Stimulated activated naive CD8-positive, alpha-beta T cell treated with anti-CD3 and anti-CD28 coated beads, Interleukin-15, Interleukin-2, amounts not matched to agents 100 ng/mL and 50 ng/mL, for 24 hours (primary cell): ENCODE measurements around the gene ANKS4B.

ENCODE experiments used
- H3K27ac Mint-ChIP-seq: one replicate; pipeline ENCODE4 v1.8.0; 2021; ENCODE audit warnings: mild to moderate bottlenecking, mixed read lengths
- H3K27me3 Mint-ChIP-seq: one replicate; pipeline ENCODE4 v1.8.0; 2021; ENCODE audit warnings: mixed read lengths
- H3K36me3 Mint-ChIP-seq: one replicate; pipeline ENCODE4 v1.8.0; 2021; ENCODE audit warnings: low read depth, mixed read lengths
- H3K4me1 Mint-ChIP-seq: one replicate; pipeline ENCODE4 v1.8.0; 2021; ENCODE audit warnings: low read depth, mixed read lengths
- H3K4me3 Mint-ChIP-seq: one replicate; pipeline ENCODE4 v1.8.0; 2021; ENCODE audit warnings: mild to moderate bottlenecking, mixed read lengths
- H3K9me3 Mint-ChIP-seq: one replicate; pipeline ENCODE4 v1.8.0; 2021; ENCODE audit warnings: mixed read lengths

ANKS4B gene

DNA sequence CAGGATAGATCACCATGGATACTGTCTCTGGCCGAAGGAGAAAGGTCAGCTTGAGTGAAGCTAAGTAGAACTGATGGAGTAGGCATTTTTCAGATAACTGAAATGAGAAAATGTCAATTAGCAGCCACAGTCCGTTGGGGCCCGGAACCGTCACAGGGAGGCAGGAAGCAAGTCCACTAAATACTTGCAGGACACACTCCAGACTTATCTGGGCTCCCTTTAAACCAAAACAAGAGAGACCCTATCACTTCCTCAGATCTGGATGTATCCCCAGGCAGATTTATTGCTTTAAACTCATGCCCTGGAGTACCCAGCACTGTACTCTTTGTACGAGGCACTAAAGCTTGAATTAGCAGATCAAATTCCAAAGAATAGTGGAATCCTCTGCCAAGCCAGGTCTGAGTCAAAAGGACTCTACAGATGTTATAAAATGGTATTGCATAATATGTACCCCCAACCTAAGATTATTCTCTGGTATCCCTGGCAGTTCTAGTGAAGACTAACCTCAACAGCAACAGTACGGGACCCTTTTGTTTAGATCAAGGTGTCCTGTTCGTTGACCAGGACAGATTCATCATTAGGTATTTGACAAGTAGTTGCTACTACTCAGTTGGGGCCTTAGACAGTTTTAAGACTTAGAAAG lies 30.2 kb upstream of the ANKS4B start:
- no peak overlapping the region for H3K27ac Mint-ChIP-seq
- no peaks in the 10 kb centered on the region for H3K4me1 Mint-ChIP-seq
- no peaks in the 10 kb centered on the region for H3K36me3 Mint-ChIP-seq
- H3K27me3 Mint-ChIP-seq = peaks cover 33% of the 10 kb centered on the region
- H3K4me3 Mint-ChIP-seq = no peak overlapping the region
- H3K9me3 Mint-ChIP-seq = no peaks in the 10 kb centered on the region

DNA sequence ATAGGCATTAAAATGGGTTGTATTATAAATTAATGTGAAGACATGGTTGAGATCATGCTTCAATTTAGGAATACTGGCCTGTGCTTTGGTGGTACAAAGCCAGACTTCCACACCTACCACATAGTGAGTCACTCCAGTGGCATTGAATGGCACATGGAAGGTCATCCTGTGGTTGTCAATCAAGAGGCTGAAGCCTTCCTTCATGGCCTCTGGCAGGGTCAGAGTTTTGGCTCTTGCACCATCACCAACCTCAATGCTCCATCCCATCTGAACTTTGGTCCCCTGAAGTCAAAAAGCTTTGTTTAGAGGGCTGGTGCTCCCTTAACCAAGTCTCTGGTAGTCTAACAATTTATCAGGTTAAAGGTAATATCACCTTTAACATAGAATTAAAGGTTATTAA lies 28.2 kb upstream of the ANKS4B start:
- peaks cover 29% of the 10 kb centered on the region for H3K27me3 Mint-ChIP-seq
- H3K27ac Mint-ChIP-seq = no peak overlapping the region
- H3K4me1 Mint-ChIP-seq = no peaks in the 10 kb centered on the region
- H3K36me3 Mint-ChIP-seq = no peaks in the 10 kb centered on the region
- H3K4me3 Mint-ChIP-seq = no peak overlapping the region
- no peaks in the 10 kb centered on the region for H3K9me3 Mint-ChIP-seq

DNA sequence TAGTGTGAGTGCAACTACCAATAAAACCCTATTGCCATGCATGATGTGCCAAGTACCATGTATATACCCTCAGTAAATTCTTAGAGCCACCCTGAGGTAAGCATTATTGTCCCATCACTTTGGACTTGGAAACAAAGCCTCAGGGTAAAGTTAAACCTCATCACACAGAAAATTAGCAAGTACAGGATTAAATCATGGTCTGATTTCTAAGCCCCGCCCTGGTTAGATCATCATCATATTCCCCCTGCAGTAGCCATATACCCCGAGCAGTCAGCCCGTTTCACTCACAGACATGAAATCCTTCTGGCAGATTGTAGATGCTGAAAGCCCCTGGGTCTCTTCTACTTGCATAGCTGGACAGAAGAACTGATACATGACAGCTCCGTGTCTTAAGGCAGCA lies 26.9 kb upstream of the ANKS4B start:
- peaks cover 25% of the 10 kb centered on the region for H3K27me3 Mint-ChIP-seq
- no peaks in the 10 kb centered on the region for H3K4me1 Mint-ChIP-seq
- H3K27ac Mint-ChIP-seq = no peak overlapping the region
- H3K9me3 Mint-ChIP-seq = no peaks in the 10 kb centered on the region
- no peaks in the 10 kb centered on the region for H3K36me3 Mint-ChIP-seq
- H3K4me3 Mint-ChIP-seq = no peak overlapping the region

DNA sequence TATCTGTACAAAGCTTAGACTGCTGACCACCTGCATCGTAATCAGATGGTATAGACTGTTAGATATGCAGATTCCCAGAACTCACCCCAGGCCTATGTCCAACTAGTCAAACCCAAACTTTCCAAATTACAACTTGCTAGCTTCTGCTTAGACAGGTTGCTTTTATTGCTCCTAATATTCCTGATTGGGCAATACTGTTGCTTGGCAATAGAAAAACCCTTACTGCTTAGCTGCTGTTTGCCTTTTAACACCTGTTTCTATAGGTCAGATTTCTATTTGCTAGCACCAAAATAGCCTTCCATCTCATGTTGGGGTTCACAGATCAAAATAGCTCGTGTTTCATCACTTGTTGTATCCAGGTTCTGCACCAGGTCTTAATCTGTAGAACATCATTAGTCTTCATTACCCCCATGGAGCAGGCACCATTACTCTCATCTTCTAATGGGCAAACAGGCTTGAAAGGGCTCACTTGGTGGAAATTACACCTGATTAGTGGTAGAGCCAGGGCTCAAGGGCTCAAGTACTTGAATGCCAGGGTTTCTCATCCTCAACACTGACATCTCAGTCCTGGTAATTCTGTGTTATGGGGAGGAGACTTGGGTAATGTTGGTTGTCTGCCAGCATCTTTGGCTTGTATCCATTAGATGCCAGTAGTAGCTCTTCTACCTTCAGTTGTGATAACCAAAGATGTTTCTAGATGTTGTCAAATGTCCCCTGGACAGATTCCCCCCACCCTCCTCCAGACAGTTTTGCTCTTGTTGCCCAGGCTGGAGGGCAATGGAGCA lies 24.9 kb upstream of the ANKS4B start:
- peaks cover 26% of the 10 kb centered on the region for H3K27me3 Mint-ChIP-seq
- H3K27ac Mint-ChIP-seq = no peak overlapping the region
- no peaks in the 10 kb centered on the region for H3K9me3 Mint-ChIP-seq
- H3K36me3 Mint-ChIP-seq = no peaks in the 10 kb centered on the region
- no peaks in the 10 kb centered on the region for H3K4me1 Mint-ChIP-seq
- H3K4me3 Mint-ChIP-seq = no peak overlapping the region

DNA sequence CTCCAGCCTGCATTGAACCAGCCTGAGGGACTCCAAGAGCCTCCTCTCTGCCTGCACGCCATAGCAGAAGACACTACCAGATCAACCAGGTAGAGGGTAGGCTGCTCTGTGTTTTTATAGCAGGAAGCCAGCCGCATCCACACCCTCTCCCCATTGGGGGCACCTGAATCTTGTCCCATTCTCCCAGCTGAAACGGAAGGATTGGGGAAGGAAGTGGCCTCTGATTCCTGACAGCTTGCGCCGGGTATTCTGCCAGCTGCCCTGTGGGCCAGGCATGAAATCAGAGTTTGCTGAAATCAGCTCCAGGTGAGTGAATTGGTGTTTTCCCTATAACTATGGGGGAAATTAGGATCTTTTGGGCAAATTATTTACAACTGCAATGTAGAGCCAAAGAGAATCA lies 22.0 kb upstream of the ANKS4B start, which contains the start of gene ZP2:
Gene ZP2 (minus strand): TSS at position 89 of the 400 bp plus-strand sequence. CDS start 27 bp downstream, at position 62.
- Mint-ChIP-seq H3K27ac (no peak within 1 kb of the TSS), H3K9me3 (no peaks in the 10 kb centered on the region), H3K4me1 (no peaks in the 10 kb centered on the region), H3K36me3 (no peaks in the 10 kb centered on the region), H3K4me3 (no peak within 1 kb of the TSS), H3K27me3 (peaks cover 24% of the 10 kb centered on the region)

DNA sequence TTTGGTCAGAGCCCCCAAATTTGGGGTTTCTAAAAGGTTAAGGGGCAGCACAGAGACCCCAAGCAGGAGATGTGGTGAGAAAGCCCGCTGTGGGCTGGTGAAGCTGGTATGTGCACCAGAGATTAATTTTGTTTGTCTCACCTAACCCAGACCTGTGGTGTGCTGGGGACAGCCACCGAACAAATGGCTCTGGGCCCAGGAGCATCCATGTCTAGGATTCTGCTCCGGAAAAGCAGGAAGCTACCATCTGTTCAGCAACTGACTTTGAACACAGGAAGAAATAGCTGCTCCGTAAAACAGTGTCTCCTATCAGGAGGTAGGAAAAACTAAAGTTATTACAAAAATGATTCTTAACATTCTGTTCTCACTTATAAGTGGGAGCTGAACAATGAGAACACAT lies 19.4 kb upstream of the ANKS4B start:
- Mint-ChIP-seq H3K36me3 (no peaks in the 10 kb centered on the region), H3K4me1 (no peaks in the 10 kb centered on the region), H3K27me3 (peaks cover 27% of the 10 kb centered on the region), H3K9me3 (no peaks in the 10 kb centered on the region), H3K27ac (no peak overlapping the region), H3K4me3 (no peak overlapping the region)

DNA sequence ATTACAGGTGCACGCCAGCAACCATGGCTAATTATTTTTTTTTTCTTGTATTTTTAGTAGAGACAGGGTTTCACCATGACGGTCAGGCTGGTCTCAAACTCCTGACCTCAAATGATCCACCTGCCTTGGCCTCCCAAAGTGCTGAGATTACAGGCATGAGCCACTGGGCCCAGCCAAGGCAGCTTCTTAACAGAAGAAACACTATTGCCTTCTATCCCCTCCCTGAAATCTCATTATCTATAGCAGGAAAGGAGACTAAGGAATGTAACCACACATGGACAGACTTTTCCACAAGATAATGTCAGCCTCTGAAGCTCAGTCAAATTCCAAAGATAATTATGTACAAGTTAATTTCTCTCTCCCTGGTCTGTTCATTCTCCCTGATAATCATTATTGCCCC lies 16.4 kb upstream of the ANKS4B start:
- Mint-ChIP-seq H3K4me3 (no peak overlapping the region), H3K27ac (no peak overlapping the region), H3K9me3 (no peaks in the 10 kb centered on the region)

DNA sequence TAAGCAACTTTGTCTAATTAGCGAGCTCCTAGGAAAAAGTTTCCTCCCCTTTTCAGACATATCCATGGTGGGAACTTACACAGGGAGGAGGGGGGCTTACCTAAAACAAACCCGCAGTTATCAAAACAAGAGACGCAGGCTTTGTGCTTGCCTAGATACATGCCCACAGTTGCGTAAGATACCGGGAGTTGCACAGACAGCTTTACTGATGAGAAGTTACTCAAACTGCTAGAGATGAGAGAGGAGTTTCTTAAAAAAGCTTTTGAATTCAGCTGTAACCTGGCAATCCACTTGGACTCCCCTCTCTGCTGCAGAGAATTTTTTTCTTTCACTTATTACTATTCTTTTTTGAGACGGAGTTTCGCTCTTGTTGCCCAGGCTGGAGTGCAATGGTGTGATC lies 15.3 kb upstream of the ANKS4B start:
- Mint-ChIP-seq H3K4me1 (no peaks in the 10 kb centered on the region), H3K27ac (no peak overlapping the region), H3K9me3 (no peaks in the 10 kb centered on the region), H3K27me3 (peaks cover 33% of the 10 kb centered on the region), H3K36me3 (no peaks in the 10 kb centered on the region), H3K4me3 (no peak overlapping the region)

More for the DNA sequence above, 16.4 kb upstream of the ANKS4B start:
- no peaks in the 10 kb centered on the region for H3K36me3 Mint-ChIP-seq
- H3K27me3 Mint-ChIP-seq = peaks cover 31% of the 10 kb centered on the region
- no peaks in the 10 kb centered on the region for H3K4me1 Mint-ChIP-seq

DNA sequence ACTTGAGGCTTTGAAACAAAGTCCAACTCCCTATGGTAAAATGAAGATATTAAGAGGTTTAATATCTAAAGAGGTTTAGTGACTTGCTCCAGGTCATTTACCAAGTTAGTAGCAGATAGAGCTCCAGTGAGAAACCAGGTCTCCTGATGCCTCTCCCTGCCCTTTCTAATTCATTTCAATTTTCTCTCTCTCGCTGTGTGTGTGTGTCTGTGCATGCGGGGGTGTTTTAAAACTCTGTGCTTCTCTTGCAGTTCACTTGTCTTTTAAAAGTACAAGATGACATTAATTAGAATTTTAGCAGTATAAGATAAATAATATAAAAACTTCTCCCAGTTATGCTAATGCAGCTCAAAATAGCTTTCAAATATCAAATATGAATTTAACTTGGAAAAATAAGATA lies 13.9 kb upstream of the ANKS4B start:
- Mint-ChIP-seq H3K4me3 (no peak overlapping the region), H3K36me3 (no peaks in the 10 kb centered on the region), H3K27me3 (peaks cover 40% of the 10 kb centered on the region), H3K9me3 (no peaks in the 10 kb centered on the region), H3K27ac (no peak overlapping the region), H3K4me1 (peaks cover under 1% of the 10 kb centered on the region)

DNA sequence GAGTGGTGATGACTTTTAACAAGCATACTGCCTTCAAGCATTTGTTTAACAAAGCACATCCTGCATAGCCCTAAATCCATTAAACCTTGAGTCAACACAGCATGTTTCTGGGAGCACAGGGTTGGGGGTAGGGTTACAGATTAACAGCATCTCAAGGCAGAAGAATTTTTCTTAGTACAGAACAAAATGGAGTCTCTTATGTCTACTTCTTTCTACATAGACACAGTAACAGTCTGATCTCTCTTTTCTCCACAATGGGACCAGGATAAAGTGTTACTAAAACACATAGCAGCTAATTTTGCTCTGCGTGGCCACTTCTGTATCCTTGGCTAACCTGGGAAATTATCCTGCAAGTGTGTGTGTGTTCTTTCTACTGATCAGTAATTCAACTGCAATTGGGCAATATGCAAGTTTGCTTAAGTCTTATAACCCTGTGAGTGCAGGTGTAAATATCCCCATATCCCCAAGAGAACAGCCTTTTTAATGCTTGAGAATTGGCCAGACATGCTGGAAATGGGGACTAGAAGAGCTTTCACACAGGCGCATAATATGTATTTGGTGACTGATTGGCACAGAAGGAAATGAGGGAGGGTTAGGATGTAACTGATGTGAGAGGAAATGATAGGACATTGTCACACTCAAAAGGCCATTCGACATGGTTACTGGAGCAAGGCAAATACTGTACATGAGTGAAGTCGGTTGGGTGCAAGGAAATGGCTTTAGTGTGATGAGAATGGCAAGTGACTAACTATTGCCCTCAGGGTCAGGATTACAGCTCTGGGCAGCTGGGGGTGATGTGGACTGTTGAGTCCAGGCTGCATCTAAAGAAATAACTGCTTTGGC lies 10.8 kb upstream of the ANKS4B start:
- no peak overlapping the region for H3K27ac Mint-ChIP-seq
- no peak overlapping the region for H3K4me3 Mint-ChIP-seq
- H3K36me3 Mint-ChIP-seq = no peaks in the 10 kb centered on the region
- peaks cover 7% of the 10 kb centered on the region for H3K4me1 Mint-ChIP-seq
- H3K27me3 Mint-ChIP-seq = peaks cover 48% of the 10 kb centered on the region
- no peaks in the 10 kb centered on the region for H3K9me3 Mint-ChIP-seq

DNA sequence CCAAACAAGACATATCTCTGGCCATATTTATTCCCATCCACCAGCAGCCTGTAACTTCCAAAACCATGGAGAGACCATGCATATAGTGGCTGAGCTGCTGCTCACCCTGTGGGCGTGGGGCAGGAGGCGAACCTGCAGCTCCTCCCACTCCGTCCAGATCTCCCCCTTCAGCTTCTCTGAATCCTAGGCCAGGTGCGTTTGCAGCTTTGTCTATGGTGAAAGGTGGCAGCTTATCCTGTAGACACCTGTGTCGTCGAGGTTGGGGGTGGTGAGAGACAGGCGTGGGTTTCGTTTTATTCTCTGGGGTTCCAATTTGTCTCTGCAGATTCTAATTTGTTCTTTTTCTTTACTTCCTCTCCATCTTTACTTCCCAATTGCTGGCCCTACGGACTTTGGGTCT lies 9.7 kb upstream of the ANKS4B start:
- Mint-ChIP-seq H3K36me3 (no peaks in the 10 kb centered on the region), H3K4me3 (no peak overlapping the region), H3K9me3 (no peaks in the 10 kb centered on the region), H3K27ac (no peak overlapping the region), H3K27me3 (peaks cover 50% of the 10 kb centered on the region), H3K4me1 (peaks cover 7% of the 10 kb centered on the region)

DNA sequence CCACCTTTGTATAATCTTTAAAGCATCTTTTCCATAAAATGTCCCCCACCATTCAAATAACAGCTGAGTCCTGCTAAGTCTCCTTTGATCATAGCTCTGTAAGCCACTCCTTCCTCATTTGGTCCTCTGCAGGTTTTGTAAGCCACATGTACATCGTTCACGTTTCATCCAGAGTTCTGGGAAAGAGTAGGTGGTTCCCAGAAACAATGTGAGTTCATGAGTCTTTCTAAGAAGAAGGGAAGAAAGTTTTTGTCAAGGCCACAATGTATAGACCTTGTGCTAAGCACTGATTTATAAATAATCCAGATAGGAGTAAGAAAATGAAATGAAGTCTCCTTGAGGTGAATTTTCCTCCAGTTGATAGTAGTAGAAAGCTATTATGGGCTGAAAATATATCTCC lies 8.7 kb upstream of the ANKS4B start:
- H3K27me3 Mint-ChIP-seq = peaks cover 53% of the 10 kb centered on the region
- H3K9me3 Mint-ChIP-seq = no peaks in the 10 kb centered on the region
- H3K36me3 Mint-ChIP-seq = no peaks in the 10 kb centered on the region
- H3K4me3 Mint-ChIP-seq = no peak overlapping the region
- no peak overlapping the region for H3K27ac Mint-ChIP-seq
- H3K4me1 Mint-ChIP-seq = peaks cover 7% of the 10 kb centered on the region

DNA sequence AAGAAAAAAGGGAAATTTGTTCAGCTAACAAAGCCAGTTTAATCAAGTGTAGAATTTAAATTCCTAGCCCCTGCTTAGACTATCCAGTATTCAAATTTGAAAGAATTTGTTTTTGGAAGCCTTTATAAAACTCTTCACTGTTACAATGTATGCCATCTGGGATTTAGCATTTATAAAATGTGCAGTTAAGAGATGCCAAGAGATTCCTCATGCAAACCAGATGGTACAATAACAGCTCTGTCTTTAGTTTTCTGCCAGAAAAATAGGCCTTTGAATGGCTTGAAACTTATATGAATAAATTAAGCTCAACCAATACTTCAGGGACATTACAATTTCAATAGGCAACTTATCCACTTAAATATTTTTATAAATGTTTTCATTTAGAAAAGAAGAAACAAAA lies 6.8 kb upstream of the ANKS4B start:
- Mint-ChIP-seq H3K4me3 (no peak overlapping the region), H3K36me3 (no peaks in the 10 kb centered on the region), H3K4me1 (peaks cover 7% of the 10 kb centered on the region), H3K9me3 (no peaks in the 10 kb centered on the region), H3K27ac (no peak overlapping the region), H3K27me3 (peaks cover 52% of the 10 kb centered on the region)

DNA sequence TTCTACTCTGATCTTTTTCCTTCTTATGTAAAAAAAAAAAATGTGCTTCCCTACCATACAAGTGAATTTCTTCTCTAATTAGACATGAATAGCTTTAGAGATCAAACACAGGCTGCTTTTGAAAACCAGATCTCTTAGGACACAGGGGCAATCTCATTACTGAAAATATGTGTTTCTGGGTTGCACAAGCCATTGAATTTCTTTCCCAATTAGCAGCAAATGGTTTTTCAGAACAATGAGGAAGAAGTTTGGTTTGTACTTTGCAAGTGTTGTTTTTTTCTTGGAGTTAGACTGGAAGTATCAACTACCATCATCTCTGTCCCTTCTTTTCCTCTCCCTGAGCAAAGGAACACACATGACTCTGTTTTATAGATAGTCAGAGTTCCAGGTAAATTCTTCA lies 5.6 kb upstream of the ANKS4B start:
- Mint-ChIP-seq H3K27ac (no peak overlapping the region), H3K4me1 (peaks cover 7% of the 10 kb centered on the region), H3K27me3 (peaks cover 49% of the 10 kb centered on the region), H3K4me3 (no peak overlapping the region), H3K36me3 (no peaks in the 10 kb centered on the region), H3K9me3 (no peaks in the 10 kb centered on the region)

DNA sequence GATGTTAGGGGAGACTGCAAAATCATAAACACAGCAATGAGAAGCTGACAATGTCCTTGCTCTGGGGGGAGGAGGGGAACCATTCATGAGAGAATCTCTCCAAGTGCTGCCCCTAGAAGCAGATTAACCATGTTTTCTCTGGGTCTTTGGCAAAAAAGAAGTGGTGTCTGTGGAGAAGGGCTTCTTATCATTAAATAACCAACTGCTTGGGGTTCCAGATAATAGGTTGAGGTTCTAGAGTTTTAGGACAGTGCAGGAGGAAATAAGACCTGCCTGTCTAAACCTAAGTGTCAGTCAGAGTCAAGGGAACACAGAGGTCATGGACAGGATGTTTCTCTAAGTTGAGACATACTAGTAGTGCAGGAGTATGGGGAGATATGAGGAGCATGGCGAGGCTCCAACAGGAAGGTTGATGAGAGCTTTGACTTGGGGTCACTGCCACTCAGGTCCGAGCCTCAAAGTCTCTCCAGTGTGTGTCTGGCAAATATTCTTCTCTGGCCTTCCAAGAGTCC lies 5.1 kb upstream of the ANKS4B start:
- Mint-ChIP-seq H3K36me3 (no peaks in the 10 kb centered on the region), H3K9me3 (no peaks in the 10 kb centered on the region), H3K4me1 (peaks cover 7% of the 10 kb centered on the region), H3K27me3 (peaks cover 51% of the 10 kb centered on the region), H3K27ac (no peak overlapping the region), H3K4me3 (no peak overlapping the region)
